ES-I3 (cell line): ENCODE results near the gene EPHB1.

ENCODE experiments used
- H3K36me3 ChIP-seq: 2 replicates; pipeline ENCODE4 v1.6.1; 2013; ENCODE audit warnings: mild to moderate bottlenecking, low read length, control low read depth, moderate library complexity; ENCODE audit not compliant: insufficient read depth
- H3K4me1 ChIP-seq: 2 replicates; pipeline ENCODE4 v1.6.1; 2013; ENCODE audit warnings: mild to moderate bottlenecking, control low read depth, low read length; ENCODE audit not compliant: insufficient read depth
- H3K9ac ChIP-seq: 2 replicates; pipeline ENCODE4 v1.6.1; 2013; ENCODE audit warnings: low read depth, mild to moderate bottlenecking, low read length, moderate library complexity
- H3K9me3 ChIP-seq: 2 replicates; pipeline ENCODE4 v1.6.1; 2013; ENCODE audit warnings: mild to moderate bottlenecking, low read length, moderate library complexity; ENCODE audit not compliant: control insufficient read depth, insufficient read depth

EPHB1 gene

DNA sequence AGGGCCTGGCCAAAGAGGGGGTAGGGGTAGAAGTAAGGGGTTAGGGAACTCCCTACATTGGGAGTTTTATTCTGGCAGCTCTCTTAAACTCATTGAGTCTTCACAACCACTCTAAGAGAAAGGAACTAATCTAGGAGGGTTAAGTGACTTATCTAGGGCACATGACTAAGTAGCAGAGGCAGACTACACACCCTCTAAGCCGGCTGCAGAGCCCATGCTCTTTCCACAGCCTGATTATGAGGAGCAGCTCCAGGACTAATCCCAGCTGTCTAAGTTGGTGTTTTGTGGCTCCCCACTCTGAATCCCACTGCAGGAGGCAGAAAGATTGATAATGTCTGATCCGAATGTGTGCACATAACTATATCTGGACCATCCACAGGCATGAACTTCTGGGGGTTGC is 374.6 kb downstream of the EPHB1 start:
- Histone ChIP-seq H3K9ac (no peak overlapping the region), H3K9me3 (no peaks in the 10 kb centered on the region), H3K36me3 (no peaks in the 10 kb centered on the region), H3K4me1 (peaks cover 16% of the 10 kb centered on the region; the same call in 1 of the 2 replicates)

DNA sequence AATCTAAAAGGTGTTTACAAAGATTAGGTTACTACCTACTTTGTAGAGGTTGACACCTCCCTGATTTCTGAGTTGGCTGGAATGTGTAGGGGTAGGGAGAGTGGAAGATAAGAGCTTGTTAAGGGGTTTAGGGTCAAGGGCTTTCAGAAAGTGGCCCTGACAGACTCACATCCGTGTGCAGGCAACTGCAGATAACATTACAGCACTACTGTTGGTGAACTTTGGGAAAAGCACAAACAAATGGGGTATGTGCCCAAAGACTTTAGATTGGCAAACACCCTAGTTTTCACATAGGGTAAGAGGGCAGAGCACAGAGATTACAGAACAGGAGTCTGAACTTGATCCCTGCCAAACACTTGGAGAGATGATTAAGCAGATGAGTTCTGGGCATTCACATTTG is 375.7 kb downstream of the EPHB1 start:
- Histone ChIP-seq H3K9ac (no peak overlapping the region), H3K4me1 (peaks cover 16% of the 10 kb centered on the region; the same call in 1 of the 2 replicates), H3K9me3 (no peaks in the 10 kb centered on the region), H3K36me3 (no peaks in the 10 kb centered on the region)

DNA sequence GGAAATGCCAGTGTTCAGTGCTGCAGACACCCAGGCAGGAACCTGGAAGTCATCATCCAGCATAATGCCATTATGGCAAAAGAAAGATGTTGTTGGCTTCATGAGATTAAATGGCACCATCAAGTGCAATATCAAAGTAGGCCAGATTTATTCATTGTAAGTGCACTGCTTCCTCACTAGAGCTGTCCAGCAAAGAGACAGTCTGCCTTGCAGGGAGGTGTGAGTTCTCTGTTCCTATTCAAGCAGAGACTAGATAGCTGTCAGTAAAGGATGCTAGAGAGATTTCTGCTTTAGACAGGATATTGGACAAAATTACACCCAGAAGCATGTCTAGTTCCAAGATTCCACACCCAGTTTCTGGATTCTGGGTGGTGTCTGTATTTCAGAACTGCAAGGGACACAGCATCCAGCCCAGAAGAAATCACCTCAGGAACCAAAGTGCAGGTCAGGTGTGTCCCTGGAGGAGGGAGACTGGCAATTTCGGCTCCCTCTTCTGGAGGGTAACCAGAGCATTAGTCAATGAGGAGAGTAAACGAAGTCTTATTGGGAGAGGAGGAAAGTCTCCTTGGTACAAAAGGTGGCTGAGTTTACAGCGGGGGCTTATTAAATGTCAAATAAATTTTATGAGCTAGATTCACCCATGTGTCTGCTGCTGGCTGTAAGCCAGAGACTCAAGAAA is 377.3 kb downstream of the EPHB1 start:
- H3K4me1 ChIP-seq = peaks cover 16% of the 10 kb centered on the region; the same call in 1 of the 2 replicates
- H3K36me3 ChIP-seq = no peaks in the 10 kb centered on the region
- no peaks in the 10 kb centered on the region for H3K9me3 ChIP-seq
- H3K9ac ChIP-seq = no peak overlapping the region

DNA sequence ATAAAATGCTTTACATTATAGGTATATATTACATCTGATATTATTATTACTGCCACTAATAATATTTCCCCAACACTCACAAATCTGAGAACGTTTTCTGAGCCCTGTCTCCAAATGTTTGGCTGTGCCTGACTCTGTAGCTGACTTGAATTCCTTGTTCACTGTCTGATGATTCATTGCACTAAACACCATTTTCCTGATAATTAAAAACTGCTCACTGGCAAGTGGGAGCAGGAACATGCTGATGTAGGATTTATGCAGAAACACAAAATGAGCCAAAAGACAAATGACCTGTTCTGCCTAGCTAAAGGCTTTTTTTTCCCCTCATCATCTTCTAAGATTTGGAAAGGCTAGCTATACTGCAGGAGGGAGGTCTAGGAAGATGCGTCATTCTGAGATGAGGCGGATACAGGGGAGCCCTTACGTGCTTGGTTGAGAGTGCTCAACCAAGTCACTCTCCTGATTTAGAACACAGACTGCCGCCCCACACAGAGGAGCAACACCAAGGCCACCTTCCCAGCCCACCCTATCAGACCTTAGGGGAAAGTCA is 380.7 kb downstream of the EPHB1 start:
- Histone ChIP-seq H3K9ac (no peak overlapping the region), H3K36me3 (no peaks in the 10 kb centered on the region), H3K4me1 (peaks cover 12% of the 10 kb centered on the region; the same call in 1 of the 2 replicates), H3K9me3 (no peaks in the 10 kb centered on the region)

DNA sequence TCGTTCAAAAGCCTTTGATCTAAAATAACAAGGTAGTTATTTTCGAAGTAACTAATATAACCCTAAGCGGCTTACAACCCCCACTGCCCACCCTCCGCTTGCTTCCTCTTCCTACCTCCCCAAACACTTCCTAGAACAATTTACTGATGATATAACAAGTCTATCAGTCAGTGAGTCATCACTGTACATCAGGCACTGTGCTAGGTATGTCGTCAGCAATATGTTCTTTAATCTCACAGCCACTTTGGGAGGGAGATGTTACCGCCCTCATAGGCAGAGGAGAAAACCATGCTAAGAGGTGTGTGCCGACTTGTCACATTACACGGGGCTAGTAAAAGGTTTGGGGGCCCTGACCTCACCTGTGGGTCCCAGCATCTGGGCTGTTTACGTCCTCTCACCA is 381.8 kb downstream of the EPHB1 start:
- Histone ChIP-seq H3K9me3 (no peaks in the 10 kb centered on the region), H3K36me3 (no peaks in the 10 kb centered on the region), H3K9ac (no peak overlapping the region), H3K4me1 (peaks cover under 1% of the 10 kb centered on the region; the same call in 1 of the 2 replicates)

DNA sequence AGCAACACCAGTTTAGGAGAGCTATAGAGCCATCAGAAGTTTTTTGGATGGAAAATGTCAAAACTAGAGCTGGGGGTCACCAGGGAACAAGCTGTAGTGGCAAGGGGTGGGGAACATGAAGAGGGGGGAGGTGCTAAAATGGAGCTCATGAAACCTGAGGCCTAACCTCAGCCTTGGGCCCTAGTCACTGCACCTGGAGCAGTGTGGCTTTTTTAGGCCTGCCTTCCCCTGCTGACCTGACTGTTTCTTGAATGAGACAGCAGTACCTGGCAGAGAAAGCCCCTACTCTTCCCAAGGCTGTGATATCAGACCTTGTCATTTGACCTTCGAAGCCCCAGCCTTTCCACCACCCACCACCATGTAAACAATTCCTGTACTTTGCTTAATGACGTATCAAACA is 383.5 kb downstream of the EPHB1 start:
- Histone ChIP-seq H3K36me3 (no peaks in the 10 kb centered on the region), H3K4me1 (no peaks in the 10 kb centered on the region), H3K9ac (no peak overlapping the region), H3K9me3 (no peaks in the 10 kb centered on the region)

DNA sequence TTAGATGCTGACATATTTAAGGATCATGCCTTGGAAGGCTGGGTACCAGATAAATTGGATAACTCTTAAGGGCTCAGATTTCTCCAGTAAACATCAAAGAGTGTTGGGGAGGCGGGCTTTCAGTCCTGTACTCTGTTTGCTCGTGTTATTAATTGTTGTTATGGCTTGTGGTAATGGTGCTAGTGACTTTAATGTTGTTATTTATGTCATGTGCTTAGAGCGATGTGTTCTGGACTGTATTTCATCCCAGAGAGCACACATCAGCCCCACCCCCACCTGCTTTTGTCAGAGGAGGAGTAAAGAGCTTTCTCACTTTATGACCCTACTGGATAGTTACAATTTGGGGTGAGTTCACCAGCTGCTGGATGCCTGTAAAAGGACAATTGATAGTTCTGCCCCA is 386.3 kb downstream of the EPHB1 start:
- no peaks in the 10 kb centered on the region for H3K36me3 ChIP-seq
- H3K9ac ChIP-seq = no peak overlapping the region
- H3K9me3 ChIP-seq = no peaks in the 10 kb centered on the region
- H3K4me1 ChIP-seq = no peaks in the 10 kb centered on the region

DNA sequence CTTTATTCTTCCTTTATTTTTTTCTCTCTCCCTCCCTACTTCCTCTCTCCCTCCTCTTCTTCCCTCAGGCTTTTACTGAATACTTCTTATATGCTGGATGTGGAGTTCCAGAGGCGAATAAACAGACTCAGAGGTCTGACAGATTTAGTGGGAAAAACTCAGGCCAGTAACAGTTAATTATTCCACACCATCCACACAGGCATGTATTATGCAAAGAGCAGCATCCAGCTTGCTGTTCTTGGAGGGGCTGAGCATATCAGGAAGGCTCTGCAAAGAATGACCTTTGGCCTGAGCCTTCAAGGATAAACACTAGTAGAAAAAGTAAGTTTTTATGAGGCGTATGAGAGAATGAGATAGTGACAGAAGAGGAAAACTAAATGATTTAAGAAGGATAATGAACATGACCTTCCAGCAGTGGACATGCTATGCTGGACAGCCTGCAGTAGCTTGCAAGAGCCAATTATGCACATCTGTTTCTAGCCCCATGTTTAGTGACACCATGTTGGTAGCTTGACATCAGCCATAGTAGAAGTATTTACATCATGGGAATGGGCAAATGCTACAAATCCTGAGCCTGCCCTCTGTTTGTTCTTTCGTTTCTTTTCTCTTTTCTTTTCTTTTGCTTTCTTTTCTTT is 387.4 kb downstream of the EPHB1 start:
- Histone ChIP-seq H3K36me3 (no peaks in the 10 kb centered on the region), H3K9me3 (no peaks in the 10 kb centered on the region), H3K4me1 (no peaks in the 10 kb centered on the region), H3K9ac (no peak overlapping the region)

DNA sequence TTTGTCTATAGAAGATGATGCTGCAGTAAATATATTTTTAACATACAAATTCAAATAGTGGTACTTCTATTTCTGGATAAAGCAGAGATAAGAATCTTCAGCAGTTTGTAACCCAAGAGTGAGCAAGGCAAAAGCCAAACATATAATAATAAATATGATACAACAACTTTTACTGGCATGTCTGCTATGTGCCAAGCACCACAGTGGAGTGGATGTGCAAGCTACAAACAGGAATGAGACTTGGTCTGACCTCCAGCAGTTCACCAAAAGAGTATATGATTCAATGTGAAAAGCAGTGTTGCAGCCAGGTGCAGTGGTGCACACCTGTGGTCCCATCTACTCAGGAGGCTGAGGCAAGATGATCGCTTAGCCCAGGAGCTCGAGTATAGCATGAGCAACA is 395.6 kb downstream of the EPHB1 start:
- Histone ChIP-seq H3K4me1 (peaks cover 12% of the 10 kb centered on the region), H3K9me3 (no peaks in the 10 kb centered on the region), H3K9ac (no peak overlapping the region), H3K36me3 (no peaks in the 10 kb centered on the region)

DNA sequence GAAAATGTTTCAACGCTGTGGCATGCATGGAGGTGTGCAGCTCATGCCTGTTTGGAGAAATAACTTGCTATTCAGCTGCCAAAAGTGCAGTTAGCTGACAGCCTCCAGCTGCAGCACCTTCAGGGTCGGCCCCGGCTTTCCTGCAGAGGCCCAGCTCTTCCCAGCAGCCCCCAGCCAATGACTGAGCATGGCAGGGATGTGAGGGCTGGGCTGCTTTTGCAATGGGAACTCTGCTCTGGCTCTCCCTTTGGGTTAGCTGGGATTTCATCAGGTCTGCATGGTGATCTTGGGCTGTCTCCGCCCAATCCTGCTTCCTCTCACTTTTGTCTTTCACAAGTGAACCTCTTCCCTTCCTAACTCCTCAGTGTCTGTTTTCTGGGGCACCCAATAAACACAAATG is 396.6 kb downstream of the EPHB1 start:
- Histone ChIP-seq H3K4me1 (peaks cover 12% of the 10 kb centered on the region), H3K36me3 (no peaks in the 10 kb centered on the region), H3K9ac (no peak overlapping the region), H3K9me3 (no peaks in the 10 kb centered on the region)

DNA sequence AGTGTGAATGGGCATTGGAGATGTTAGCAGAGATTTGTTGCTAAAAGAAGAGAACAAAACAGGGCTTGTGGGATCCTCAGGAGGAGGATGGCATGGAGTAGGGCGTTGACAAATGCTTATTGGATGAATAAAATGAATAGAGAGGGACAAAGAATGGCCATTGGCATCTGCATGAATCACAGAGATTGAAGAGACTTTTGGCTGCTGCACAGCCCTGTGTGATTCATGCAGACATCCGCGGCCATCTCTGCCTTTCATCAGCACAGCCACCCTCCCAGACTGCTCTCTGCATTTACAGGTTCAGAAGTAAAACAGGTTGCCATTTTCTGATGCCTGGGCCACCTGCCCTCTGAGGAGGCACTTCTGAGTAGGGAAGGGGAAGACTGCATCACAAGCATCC is 397.9 kb downstream of the EPHB1 start:
- no peak overlapping the region for H3K9ac ChIP-seq
- peaks cover 12% of the 10 kb centered on the region for H3K4me1 ChIP-seq
- H3K9me3 ChIP-seq = no peaks in the 10 kb centered on the region
- H3K36me3 ChIP-seq = no peaks in the 10 kb centered on the region

DNA sequence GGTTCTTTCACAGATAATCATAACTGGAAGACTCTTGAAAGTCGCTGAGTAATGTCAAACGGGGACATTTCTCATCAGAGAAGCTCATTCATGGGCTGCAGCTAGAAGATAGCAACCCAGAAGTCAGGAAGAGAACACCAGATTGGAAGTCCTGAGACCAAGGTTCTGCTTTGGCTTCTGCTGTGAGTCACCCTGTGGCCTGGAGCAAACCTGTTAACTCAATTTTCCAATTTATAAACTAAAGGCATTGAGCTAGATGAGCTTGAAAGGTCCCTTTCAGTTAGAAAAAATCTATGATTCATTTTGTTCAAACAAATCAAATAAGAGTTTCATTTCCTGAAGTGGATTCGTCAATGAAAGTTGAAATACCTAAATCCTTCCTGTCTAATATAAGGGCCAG is 402.2 kb downstream of the EPHB1 start:
- H3K36me3 ChIP-seq = no peaks in the 10 kb centered on the region
- no peaks in the 10 kb centered on the region for H3K4me1 ChIP-seq
- H3K9ac ChIP-seq = no peak overlapping the region
- no peaks in the 10 kb centered on the region for H3K9me3 ChIP-seq

DNA sequence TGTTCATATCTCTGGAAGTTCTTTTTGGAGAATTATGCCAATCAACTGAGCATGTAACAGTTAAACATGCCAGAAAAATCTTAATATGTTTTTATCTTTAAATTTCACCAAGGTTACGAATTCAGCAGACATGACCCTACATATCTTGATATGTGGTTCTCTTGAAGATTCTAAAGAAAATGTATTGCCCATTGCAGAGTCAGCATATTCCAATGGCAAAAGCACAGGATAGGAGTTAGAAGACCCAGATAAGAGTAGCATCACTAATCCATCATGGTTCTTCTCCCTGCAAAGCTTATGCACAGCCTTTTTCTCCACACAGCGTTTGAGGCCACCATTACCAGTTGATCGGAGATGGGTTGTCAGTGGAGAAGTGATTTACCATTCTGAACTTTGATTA is 402.8 kb downstream of the EPHB1 start:
- no peak overlapping the region for H3K9ac ChIP-seq
- H3K9me3 ChIP-seq = no peaks in the 10 kb centered on the region
- no peaks in the 10 kb centered on the region for H3K36me3 ChIP-seq
- no peaks in the 10 kb centered on the region for H3K4me1 ChIP-seq

DNA sequence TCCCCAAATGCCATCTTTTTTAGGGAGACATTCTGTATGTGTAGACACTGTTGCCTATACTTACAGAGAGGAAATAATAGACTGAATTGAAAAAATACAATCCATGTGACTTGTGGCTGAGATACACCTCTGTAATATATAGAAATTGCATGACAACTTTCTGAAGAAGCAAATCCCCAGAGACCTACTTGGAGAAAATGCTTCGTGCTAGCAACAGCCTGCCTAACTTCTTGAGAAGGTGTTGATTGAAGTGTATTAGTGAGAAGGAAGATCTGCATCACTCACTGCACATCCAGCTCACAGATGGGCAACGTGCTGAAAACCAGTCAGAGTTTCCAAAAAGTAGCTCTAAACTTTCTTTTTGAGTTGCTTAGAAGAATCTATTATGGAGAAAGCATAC is 404.1 kb downstream of the EPHB1 start:
- H3K9ac ChIP-seq = no peak overlapping the region
- H3K9me3 ChIP-seq = no peaks in the 10 kb centered on the region
- H3K36me3 ChIP-seq = no peaks in the 10 kb centered on the region
- H3K4me1 ChIP-seq = no peaks in the 10 kb centered on the region

DNA sequence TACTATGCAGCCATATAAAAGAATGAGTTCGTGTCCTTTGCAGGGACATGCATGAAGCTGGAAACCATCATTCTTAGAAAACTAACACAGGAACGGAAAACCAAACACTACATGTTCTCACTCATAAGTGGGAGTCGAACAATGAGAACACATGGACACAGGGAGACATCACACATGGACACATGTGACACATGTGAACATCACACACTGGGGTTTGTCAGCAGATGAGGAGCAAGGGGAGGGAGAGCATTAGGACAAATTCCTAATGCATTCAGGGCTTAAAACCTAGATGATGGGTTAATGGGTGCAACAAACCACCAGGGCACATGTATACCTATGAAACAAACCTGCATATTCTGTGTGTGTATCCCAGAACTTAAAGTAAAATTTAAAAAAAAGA is 408.0 kb downstream of the EPHB1 start:
- Histone ChIP-seq H3K9ac (no peak overlapping the region), H3K36me3 (no peaks in the 10 kb centered on the region), H3K4me1 (no peaks in the 10 kb centered on the region), H3K9me3 (no peaks in the 10 kb centered on the region; the same call in 1 of the 2 replicates)
